ENCODE results near the gene CYP27A1. TPM values are rescaled to one million over a fixed set of nuclear protein-coding genes. Genes with fewer than 3 reads are reported as not detected.

Gene CYP27A1
- total RNA-seq, 6 donors from 2014 or later, result 70.1 to 178 (median 160) TPM

GRCh38 chr2:218857371-218858137 lies 75.6 kb downstream of the CYP27A1 start:
- Histone ChIP-seq H3K4me1 (peaks cover 19 to 25% (median 21%) of the 10 kb centered on the region in 4 donors), H3K27ac (no peak overlapping the region), H3K9me3 (no peaks in the 10 kb centered on the region), H3K27me3 (peaks cover 2 to 47% (median 28%) of the 10 kb centered on the region in 4 donors), H3K36me3 (no peaks in the 10 kb centered on the region), H3K4me3 (no peak overlapping the region)
- DNase-seq, result no peak
- 14 to 19% methylated on average over 10 of the region's 10 CpGs for WGBS, 2 donors
- no peak for ATAC-seq (ENCODE audit: low FRiP score in 2 of 2)
- no peak for TF ChIP-seq POLR2AphosphoS5 (IDR thresholded peaks at IDR 0.05)
- no peak for TF ChIP-seq EP300 (IDR thresholded peaks at IDR 0.05)
- no peak for TF ChIP-seq POLR2A (IDR thresholded peaks at IDR 0.05)
- no peak for TF ChIP-seq CTCF (IDR thresholded peaks at IDR 0.05)

DNA sequence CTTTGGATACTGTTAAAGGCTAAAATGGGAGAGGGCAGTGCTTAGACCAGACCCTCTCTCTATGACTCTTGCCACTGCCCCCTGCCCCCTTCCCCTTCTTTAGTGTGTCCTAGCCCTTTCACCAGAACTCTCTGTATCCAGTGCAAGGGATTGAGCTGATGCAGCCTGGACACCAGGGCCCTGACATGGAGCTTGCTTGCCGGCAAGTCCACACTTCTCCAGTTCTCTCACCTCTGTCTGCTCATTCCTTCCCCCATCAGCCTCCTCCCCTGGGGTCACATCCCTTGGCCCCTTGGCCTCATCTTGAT lies 76.1 kb downstream of the CYP27A1 start:
- TF ChIP-seq EP300 (IDR thresholded peaks at IDR 0.05) (no peak), POLR2A (IDR thresholded peaks at IDR 0.05) (no peak), POLR2AphosphoS5 (IDR thresholded peaks at IDR 0.05) (no peak), CTCF (IDR thresholded peaks at IDR 0.05) (no peak)
- no peak for DNase-seq
- Histone ChIP-seq H3K36me3 (no peaks in the 10 kb centered on the region), H3K27me3 (peaks cover 2 to 47% (median 28%) of the 10 kb centered on the region in 4 donors), H3K27ac (no peak overlapping the region), H3K4me3 (no peak overlapping the region), H3K9me3 (no peaks in the 10 kb centered on the region), H3K4me1 (peaks cover 19 to 25% (median 20%) of the 10 kb centered on the region in 4 donors)
- WGBS, 2 donors, result 22 to 29% methylated on average over 1 of the region's 1 CpG
- ATAC-seq (ENCODE audit: low FRiP score in 2 of 2), result no peak

DNA sequence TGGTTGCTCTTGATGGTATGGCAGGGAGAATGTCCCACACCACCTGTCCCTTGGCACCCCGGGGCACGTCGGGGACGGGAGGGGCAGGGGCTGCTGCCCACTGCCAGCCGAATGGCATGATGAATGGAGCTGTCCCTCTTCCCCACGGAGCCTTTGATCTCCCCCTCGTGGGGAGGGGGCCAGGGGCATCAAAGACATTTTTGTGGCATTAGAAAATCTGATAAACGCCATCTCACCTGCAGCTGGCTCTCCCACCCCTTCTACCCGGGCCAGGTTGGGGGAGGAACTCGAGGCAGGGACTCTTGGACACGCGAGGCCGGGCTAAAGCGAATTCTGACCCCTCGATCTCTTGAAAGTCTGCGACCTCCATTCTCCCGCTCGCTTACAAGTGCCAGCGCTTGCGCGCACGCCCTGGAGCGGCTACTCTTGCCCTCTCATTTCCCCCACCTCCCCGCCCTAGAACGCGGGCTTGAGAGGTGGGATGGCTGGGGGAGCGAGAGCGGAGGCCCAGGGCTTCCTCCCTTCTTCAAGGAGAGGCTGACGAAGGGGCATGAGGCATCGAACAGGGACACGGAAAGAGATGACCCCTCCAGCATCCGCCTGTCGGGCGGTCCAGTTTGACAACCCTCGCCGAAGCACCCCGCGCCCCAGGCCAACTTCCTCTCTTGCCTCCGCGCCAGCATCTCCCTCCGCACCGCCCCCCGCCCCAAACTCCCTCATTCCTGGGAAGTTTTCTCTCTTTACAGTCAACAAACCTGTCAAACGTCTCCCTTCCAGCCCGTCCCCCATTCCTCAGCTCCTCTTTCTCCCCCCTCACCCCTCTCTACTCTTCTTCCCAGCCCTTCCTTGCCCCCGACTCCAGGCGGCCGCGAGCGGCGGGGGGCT lies 77.0 kb downstream of the CYP27A1 start:
- Histone ChIP-seq H3K4me3 (peak overlapping the region in 3 of 4 donors; percentile 35 to 40 (median 40)), H3K9me3 (no peaks in the 10 kb centered on the region), H3K36me3 (no peaks in the 10 kb centered on the region), H3K27me3 (peaks cover 2 to 47% (median 28%) of the 10 kb centered on the region in 4 donors), H3K4me1 (peaks cover 18 to 25% (median 20%) of the 10 kb centered on the region in 4 donors), H3K27ac (no peak overlapping the region)
- DNase-seq (peak in 1 of 2 donors; percentile 70), ATAC-seq (ENCODE audit: low FRiP score in 2 of 2) (no peak)
- no peak for TF ChIP-seq POLR2AphosphoS5 (IDR thresholded peaks at IDR 0.05)
- no peak for TF ChIP-seq CTCF (IDR thresholded peaks at IDR 0.05)
- TF ChIP-seq EP300 (IDR thresholded peaks at IDR 0.05), result no peak
- no peak for TF ChIP-seq POLR2A (IDR thresholded peaks at IDR 0.05)
- WGBS, 2 donors, result 3 to 4% methylated on average over 44 to 51 of the region's 51 CpGs

DNA sequence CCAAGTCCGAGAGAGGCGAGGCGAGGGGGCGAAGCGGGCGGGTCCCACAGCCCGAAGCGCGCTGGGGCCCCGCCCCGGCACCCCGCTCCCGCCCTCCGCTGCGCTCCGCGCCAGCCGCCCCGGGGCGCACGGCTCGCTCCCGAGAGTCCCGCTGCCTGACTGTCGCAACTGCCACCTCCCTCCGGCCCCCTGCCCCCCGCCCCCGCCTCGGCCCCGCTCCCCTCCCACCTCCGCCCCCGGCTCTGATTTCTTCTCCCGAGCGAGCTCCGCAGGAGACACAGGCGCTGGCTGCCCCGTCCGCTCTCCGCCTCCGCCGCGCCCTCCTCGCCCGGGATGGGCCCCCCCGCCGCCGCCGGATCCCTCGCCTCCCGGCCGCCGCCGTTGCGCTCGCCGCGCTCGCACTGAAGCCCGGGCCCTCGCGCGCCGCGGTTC lies 77.6 kb downstream of the CYP27A1 start, which contains the start of gene WNT6:
Gene WNT6, plus strand, starts transcription at position 250 of the 432 bp plus-strand sequence. CDS start 233 bp downstream, outside the sequence.
- Histone ChIP-seq H3K27me3 (peaks cover 2 to 47% (median 28%) of the 10 kb centered on the region in 4 donors), H3K4me3 (peak within 1 kb of the TSS in 3 of 4 donors; percentile 35 to 40 (median 40)), H3K27ac (no peak within 1 kb of the TSS), H3K4me1 (peaks cover 18 to 25% (median 20%) of the 10 kb centered on the region in 4 donors), H3K9me3 (no peaks in the 10 kb centered on the region), H3K36me3 (no peaks in the 10 kb centered on the region)
- ATAC-seq (ENCODE audit: low FRiP score in 2 of 2) (peak in 1 of 2 donors; percentile 33), DNase-seq (peak in 1 of 2 donors; percentile 89)
- 1% methylated on average over 13 to 15 of the region's 64 CpGs for WGBS, 2 donors
- TF ChIP-seq CTCF (IDR thresholded peaks at IDR 0.05) (no peak), EP300 (IDR thresholded peaks at IDR 0.05) (no peak), POLR2A (IDR thresholded peaks at IDR 0.05) (no peak), POLR2AphosphoS5 (IDR thresholded peaks at IDR 0.05) (no peak)
